NCI-H1417 treated with DMSO at 0.1 percent for 48 hours (cell line): Measurements from ENCODE around the gene KLK14.

Experiments
- DNase-seq: peaks from one replicate; lab custom pipeline; 2025; lab: John Stamatoyannopoulos, UW

Gene KLK14

DNA sequence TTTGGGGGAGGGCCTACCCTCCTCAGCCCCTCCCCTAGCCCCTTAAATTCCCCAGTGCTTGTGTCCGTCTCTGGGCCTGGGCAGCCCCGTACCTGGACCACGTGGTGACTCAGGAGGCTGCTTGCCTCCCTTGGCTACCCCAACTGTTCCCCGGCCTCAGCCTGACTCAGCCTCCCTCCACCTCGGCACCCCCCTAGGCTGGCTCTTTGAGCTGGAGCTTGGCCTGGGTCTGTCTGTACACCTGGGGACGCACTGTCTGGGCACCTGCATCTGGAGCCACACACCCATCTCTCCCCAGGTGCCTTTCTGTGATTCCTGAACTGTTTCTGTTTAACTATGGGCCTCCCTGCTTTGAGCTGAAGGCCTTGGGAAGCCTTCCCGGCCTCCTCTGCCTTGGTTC, 1.8 kb upstream of the KLK14 start:
- no peak for DNase-seq

DNA sequence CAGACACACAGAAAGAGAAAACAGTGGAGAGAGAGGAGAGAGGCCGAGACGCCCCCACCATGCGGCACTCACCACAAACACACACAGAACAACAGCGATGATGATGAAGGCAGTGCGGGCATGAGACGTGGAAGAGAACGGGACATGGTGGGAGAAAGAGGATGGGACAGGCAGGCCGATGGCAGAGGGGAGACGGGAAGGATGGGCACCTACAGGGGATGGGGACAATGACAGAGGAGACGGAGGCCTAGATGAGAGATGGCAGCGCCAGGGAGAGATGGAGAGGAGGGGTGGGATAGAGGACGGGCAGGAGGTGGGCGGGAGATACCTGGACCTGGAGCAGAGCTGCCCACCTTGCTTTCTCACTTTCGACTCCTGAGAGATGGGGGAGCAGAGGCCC, 1.1 kb upstream of the KLK14 start:
- no peak for DNase-seq

DNA sequence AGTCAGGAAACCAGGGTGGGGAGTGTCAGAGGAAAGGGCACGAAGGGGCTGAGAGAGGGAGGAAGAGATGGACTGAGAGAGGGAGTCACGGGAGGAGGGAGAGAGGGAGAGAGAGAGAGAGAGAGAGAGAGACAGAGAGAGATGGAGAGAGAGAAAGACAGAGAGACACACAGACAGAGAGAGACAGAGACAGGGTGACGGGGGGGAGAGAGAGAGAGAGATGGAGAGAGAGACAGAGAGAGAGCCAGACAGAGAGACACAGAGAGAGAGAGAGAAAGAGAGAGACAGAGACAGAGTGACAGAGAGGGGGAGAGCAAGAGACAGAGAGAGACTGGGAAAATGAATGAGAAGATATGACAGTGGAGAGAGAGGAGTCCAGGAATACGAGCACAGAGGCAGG, 494 bp upstream of the KLK14 start:
- DNase-seq, result no peak

DNA sequence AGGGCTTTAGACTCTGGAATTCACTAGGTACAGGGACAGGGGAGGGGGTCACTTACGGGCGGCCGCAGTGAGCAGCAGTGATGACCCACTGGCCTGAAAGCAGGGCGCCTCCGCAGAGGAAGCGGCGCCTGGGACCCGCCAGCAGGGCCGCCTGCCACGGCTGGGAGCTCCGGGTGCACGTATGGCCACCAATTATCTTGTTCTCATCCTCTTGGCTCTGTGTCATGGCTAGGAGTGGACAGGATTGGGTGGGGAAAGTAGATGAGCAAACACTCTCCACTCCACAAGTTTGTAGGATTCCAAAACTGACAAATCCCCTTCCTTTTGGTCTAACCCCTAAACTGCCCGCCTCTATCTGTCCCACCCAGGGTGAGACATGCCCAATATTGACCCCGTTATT, 1.2 kb downstream of the KLK14 start:
- DNase-seq, result no peak

DNA sequence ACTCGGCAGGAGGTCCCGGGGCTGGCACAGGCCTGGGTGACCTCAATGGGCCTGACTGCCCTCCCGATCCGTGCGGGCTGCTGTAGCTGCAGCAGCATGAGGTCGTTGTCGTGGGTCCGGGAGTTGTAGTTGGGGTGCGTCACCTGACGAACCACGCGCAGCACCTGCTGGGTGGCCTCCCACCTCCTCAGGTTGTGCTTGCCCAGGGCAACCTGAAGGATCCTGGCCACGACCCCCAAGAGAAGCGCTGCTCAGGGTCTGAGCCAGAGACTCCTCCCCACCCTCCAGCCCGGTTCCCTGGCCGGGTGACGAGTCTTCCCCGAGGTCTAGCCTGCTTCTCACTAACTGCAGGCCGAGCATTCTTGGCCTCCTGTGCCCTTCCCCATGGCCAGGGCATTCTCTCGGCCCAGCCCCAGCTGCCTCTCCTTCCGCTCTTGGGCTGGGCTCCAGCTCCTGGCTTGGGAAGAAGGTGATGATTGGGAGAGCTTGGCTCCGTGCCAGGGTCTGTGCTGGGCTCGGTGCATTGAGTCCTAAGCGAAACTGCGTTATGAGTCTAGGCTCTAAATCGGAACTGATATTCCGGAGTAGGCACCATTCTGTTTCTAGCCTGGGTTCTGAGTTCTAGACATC, 3.1 kb downstream of the KLK14 start:
- DNase-seq, result no peak

DNA sequence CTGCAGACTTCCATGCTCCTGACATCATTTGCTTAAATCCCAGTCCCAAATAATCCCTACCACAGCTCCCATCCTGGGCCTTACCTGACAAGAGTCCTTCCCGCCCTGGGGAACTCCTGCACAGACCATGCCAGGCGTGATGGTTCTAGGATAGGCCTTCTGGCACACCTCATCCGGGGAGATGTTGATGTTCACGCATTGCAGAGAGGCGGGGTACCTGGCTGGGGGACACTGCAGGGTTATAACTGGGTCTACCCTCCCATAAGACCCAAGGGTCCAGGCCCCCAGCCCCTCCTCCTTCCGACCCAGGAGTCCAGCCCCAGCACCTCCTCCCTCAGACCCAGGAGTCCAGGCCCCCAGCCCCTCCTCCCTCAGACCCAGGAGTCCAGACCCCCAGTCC, 4.0 kb downstream of the KLK14 start:
- DNase-seq, result no peak

DNA sequence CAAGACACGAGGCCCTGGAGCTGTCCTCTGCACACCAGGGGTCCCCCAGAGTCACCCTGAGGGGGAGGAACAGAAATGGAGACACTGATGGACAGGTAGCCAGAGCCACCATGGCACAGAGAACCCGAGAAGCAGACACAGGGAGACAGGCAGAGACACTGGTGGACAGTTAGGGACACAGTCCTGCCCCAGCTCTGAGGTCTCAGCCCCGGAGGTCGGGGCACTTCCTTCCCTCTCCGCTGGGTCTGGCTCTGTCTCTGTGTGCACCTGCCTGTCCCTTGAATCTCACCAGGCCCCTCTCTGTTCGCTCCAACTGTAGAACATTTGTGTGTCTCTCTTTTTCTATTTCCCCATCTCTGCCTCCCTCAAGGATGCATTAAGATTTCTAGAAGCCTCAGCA, 4.6 kb downstream of the KLK14 start:
- no peak for DNase-seq

DNA sequence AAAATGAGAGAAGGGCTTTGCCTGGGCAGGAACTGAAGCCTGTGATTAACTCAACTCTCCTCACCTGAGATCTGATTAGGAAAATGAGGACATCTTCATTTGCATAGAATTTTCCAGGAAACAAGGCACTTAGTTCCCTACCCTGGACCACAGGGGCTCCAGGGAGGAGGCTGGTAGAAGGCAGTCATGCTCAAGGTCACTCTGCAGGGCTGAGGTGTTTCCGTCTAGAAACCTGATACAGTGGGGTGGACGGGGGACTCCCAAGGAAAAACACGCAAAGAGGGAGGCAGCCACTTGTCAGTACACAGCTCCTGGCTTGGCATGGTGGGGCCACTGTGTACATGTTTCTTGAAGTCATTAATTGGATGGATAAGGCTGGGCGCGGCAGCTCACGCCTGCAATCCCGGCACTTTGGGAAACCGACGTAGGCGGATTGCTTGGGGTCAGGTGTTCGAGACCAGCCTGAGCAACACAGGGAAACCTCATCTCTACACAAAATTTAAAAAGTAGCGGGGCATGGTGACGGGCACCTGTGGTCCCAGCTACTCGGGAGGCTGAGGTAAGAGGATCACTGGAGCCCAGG, 6.0 kb downstream of the KLK14 start:
- no peak for DNase-seq

DNA sequence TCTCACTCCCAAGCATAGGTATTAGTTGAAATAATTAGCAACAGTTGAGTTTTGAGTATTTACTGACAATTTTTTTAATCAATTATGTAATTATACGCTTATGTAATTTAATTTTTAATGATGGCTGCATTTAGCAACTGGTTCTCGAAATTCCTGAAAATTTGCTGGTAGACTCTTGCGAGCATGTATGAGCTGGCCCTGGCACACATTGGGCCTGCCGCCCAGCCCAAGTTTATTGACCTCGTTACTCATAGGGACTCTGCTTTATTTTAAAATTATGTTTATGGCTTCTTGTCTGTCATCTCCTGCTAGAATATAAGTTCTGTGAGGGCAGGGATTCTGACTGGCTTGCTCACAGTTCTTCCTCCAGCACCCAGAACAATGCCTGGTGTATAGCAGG, 6.7 kb downstream of the KLK14 start:
- no peak for DNase-seq

DNA sequence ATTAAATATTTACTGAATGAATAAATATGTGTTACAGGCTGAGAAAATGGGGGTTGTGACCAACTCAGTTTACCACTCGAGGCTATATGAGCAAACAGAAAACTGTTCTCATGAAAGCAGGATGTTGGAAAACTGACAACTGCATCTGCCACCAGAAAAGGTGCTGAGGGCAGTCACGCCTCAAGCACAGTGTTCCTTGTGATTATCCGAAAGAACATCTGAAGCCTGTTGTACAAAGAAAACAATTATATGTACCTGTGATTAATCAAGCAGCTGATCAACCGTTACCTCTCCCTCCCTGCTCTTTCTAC, 11.6 kb downstream of the KLK14 start:
- DNase-seq, result no peak

DNA sequence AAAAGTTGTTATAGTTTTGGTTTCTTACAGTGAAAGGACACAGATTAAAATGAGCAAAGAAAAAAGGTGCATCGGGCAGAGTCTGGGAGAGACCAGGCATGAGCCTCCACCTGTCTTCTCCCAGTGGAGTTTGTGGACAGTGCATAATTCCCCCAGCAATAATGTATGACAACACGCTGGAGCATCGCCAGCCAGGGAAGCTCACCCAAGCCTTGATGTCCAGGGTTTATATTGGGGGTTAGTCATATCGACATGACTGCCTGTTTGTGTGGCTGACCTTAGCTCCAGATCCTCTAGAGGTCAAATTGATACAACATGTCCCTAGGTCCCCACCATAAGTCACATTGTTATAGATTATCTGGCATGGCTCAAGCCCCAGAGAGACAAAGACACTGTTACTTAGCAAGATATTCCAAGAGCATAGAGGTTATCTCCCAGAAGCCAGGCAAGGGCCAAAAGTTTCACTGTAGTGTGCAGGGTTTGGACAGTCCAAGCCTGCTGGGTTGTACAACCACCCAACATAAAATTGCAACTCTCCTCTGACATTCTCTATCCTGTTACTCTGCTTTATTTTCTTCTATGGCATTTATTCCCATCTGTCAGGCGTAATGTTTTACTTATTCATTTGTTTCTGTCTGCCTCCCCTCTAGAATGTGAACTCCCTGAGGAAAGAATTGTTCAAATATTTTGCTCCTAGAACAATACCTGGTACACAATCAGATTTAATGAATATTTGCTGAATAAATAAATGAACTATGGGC, 12.2 kb downstream of the KLK14 start:
- peak; percentile 10 for DNase-seq

DNA sequence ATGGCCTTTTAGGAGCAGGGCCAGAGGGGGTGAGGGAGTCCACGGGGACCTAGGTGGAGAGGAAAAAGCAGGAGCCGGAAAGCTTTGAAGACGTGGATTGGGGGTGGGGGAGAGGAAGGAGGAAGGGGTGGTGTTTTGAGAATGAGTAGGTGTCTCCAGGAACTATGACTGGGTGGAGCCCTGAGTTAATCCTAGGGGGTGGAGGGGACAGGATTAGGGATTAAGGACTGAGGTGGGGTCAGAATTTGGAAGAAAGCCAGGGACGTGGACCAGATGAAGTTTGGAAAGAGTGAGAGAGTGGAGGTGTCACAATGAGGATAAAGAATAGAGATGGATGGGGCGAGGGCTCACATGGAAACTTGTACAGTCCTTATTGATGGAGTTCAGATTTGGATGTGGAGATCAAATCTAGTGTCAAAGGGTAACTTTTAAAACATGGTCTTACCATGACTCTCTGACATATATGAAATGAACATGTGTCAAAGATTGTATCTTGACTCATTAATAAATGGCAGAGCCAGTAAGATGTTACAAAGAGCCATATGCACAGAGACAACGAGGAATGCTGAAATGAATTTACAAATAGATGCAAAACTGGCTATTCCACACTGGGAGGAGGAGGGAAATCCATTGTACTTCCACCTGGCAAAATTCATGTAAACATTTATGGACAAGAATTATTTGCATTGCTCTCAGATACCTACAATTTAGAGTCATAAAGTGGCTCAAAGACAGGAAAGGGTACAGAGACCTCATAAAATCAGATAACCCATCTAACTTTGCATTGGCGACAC, 16.1 kb downstream of the KLK14 start:
- DNase-seq, result no peak

DNA sequence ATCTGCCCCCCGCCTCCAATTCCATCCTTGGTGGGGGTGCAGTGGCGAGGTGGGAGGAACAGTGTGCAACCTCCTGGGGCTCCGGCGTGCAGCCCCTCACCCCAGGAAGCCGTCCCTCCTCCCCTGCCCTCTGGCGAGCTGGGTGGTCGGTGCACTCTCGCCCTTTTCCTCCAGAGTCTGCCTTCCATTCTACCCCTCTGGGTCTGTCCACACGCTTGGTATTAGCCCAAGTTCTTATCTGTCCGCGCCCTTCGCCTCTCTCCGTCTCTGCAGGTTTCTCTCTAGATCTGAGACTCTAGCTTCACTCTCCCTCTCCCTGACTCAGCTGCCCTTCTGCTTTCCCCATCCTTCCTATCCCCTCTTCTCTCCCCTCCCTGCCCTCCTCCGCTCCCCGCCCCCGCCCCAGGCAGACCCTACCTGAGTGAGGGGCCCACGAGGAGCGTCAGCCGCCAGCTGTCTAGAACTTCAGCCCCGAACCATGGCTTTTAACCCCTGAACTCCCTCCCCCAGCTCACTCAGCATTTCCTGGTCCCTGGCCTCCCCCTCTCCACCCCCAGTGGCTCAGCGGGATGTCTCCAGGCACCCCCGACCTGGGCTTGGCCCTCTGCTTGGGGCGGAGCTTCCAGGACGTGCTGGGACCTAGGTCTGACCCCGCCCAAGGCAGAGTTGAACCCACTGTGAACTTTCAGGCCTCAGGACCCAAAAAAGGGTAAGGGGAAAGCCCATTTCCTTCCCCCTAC, 17.3 kb downstream of the KLK14 start:
- no peak for DNase-seq

DNA sequence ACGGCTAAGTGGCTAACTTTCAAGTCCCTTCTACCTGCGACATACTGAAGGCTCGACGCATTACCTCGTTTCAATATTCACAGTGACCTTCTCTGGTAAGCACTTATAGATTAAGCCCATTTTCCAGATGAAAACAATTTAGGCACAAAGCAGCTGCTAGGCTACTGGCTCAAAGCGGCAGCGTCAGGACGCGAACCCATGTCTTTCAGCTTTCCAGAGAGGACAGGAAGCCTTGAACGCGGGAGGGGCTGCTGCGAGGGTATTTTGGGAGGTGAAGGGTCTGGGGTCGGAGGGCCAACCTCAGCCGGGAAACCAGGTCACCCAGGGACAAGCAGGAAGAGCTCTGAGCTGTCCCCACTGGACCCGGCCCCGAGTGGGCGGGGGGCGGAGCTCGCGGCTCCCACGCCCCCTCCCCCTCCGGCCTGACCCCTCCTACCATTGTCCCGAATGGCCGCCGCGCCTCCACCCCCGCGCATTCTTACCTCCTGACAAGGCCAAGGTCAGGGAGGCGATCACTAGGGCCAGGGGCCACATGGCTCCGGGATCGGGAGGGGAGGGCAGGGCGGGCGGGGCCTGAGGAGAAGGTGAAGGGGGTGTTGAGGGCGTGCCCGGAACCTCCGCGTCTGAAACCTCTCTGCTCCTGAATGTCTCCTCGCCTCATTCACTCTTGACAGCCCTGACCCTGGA, 18.0 kb downstream of the KLK14 start, which contains the start of gene KLK13:
Gene KLK13, minus strand, starts transcription at position 559 of the 687 bp plus-strand sequence. Its CDS starts 25 bp downstream, at position 534.
- no peak for DNase-seq

DNA sequence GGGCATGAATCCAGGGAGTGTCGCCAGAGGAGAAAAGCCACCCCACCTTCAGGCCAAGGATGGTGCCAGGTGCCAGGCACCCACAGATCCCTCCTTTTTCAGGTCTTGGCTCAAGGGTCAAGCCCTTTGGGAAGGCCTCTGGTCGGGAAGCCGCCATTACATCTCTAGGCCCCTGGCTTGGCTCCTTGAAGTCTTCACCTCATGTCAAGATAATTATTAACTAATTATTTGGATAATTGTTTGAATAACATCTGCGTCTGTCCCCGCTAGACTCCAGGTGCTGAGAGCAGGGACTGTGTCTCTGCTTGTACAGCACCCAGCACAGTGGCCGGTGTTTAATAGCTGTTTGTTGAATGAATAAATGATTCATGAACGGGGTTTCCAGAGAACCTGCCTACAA, 19.0 kb downstream of the KLK14 start:
- no peak for DNase-seq

DNA sequence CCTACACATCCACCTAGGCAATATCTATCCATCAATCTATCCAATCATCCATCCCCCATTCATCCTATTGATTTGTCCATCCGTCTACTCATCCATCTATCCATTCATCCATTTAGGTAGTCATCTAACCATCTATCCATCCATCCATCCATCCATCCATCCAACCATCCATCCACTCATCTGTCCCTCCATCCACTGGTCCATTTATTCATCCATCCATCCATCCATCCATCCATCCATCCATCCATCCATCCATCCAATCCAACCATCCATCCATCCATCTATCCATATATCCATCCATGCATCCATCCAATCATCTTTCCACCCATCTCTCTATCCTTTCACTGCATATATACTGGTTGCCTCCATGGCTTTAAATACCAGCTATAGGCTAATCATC, 21.7 kb downstream of the KLK14 start:
- no peak for DNase-seq

DNA sequence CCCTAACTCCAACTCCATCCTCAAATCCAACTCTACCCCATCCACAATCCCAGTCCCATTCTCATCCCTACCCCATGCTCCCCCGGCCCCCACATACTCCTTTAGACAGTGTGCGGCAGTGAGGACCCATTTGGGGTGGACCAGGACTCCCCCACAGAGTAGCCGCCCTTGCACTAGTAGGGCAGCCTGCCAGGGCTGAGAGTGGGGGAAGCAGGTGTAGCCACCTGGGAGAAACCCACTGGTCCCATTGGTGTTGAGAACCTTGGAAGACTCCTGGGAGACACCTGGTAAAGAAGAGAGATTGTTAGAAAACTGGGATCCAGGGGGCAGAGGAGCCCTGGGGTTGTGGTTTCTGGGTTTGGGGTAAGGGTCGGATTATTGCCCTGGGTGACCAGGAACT, 22.4 kb downstream of the KLK14 start:
- no peak for DNase-seq

DNA sequence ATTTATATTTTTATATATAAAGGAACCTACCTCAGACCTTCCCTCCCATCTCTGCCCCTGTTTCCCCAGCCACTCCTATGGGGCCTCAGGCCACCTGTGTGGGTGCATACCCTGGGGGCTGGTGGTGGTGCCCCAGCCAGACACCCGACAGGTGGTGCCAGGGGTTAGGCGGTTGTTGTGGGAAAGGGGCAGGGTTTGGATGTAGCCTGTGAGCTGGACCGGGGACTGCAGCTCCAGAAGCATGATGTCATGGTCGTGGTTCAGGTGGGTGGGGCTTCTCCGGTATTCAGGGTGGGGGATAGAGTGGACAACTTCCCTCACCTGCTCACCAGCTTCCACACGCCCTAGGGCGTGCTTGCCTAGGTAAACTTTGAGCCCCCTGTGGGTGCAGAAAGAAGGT, 23.0 kb downstream of the KLK14 start:
- no peak for DNase-seq

DNA sequence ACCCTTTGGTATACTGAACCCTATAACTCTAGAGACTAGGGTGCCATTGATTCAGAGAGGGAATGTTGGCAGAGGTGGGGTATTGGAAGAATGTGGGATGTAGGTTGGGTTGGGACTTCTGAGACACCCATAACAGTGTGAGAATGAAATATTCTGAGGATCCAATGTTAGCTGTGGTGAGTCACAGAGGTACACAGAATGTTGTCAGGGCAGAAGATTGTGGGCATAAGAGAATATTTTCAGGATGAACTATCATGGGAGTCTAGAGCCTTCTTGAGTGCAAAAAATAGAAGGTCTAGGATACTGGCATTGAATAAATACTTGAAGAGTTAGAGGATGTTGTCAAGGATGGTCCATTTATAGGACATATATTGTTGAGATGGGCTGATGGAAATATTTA, 26.8 kb downstream of the KLK14 start:
- DNase-seq, result no peak

DNA sequence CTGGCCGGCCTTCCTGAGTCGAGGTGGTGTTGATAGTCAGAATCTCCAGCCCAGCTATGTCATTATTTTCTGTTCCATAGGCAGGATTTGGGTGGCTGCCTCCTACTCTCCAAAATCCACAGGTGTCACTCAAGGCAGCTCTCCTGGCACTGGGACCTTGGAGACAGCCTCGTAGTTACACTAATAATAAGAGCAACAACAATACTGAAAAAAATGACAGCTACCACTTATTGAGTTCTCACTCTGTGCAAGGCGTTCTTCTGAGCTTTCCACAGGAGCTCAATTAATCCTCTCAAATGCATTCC, 35.7 kb downstream of the KLK14 start:
- DNase-seq, result no peak

DNA sequence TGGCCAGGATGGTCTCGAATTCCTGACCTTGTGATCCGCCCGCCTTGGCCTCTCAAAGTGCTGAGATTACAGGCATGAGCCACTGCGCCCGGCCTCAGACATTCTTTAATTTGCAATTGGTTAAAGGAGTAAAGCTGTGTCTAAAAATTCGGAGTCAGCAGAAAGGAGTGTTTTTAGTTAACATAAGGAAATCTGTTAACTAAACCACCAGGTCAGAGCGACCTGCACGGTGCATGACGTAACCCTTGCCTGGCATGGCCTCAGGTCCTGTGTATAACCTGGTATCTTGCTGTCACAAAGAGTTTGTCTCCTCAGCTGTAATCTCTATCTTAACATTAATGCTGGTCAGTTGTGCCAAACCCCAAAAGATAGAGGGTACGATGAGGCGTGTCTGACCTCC, 38.4 kb downstream of the KLK14 start:
- DNase-seq, result no peak

DNA sequence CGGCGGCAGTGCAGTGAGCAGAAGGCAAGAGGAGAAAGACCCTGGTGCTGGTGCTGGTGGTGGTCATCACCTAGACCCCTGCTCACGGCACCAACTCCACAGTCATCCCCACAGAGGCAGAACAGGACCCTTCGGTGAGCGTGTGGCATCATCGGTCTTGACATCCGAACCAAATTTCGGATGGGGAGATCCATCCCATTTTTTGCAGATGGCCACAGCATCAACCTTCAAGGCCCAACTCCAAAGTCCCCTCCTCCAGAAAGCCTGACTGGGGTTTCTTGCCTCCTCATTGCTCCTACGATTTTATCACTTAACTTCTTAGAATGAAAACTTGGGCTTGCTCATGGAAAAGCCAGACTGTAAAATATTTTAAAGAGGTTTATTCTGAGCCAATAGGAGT, 39.2 kb downstream of the KLK14 start:
- DNase-seq, result no peak
